Stimulated activated CD4-positive, alpha-beta T cell treated with anti-CD3 and anti-CD28 coated beads, Interleukin-15, amount 100 ng/mL, for 24 hours (primary cell): ENCODE measurements around the gene ITGB5.
A peak's percentile ranks its signal among the peaks of the same experiment; 100 is the strongest.

Experiments
- DNase-seq: peaks from one replicate; pipeline ENCODE4 v3.0.0-alpha.2; 2020

Gene ITGB5

GRCh38 chr3:124747111-124747981, 139.8 kb downstream of the ITGB5 start:
- no peak for DNase-seq

GRCh38 chr3:124745756-124746155, 141.4 kb downstream of the ITGB5 start:
- DNase-seq = no peak

DNA sequence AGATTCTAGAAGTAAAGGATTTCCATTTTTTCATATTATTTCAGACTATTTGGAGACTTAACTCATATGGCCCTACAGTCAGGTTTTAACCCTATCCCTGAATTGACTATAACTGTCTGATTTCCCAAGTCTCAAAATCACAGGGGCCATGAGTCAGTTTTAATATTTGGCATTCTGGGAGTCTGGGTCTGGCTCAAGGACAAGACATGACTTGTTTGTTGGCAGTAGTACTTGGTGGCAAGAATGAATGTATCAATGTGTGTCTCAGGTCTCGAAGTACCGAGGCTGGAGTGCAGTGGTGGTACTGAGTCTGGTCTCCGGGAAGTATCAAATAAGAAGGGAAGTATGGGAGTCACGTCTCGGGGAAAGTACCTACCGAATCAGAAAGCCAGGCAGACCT, 146.1 kb downstream of the ITGB5 start:
- no peak for DNase-seq

GRCh38 chr3:124731760-124732159, 155.4 kb downstream of the ITGB5 start:
- no peak for DNase-seq

GRCh38 chr3:124730941-124731297, 156.2 kb downstream of the ITGB5 start:
- DNase-seq = peak; percentile 37

GRCh38 chr3:124730129-124730940, 156.8 kb downstream of the ITGB5 start, which contains the start of gene UMPS:
UMPS (plus strand) TSS chr3:124730452; CDS start chr3:124730472, 20 bp downstream.
- peak; percentile 97 for DNase-seq

GRCh38 chr3:124722589-124722988, 164.6 kb downstream of the ITGB5 start:
- no peak for DNase-seq

- DNase-seq = no peak
Observed at GRCh38 chr3:124714223-124714853, 172.8 kb downstream of the ITGB5 start.
